HepG2 (cell line): ENCODE results near the gene ABI2. TPM values are rescaled to one million over a fixed set of nuclear protein-coding genes. Genes with fewer than 3 reads are reported as not detected.
A peak's percentile ranks its signal among the peaks of the same experiment; 100 is the strongest.

Experiments used
- CREB3 ChIP-seq: sonication (generic); formaldehyde crosslinking; IDR thresholded peaks from 2 replicates; pipeline ENCODE4 v1.5.0; 2020; ENCODE audit warnings: missing genetic modification reagents
- KDM5A ChIP-seq: fragments of 200-600 bp; sonication (generic); IDR thresholded peaks from 2 replicates; pipeline ENCODE4 v1.7.0; 2018; ENCODE audit warnings: antibody characterized with exemption, mild to moderate bottlenecking, low read length, borderline replicate concordance
- NCOA2 ChIP-seq: sonication (generic); formaldehyde crosslinking; IDR thresholded peaks from 2 replicates; pipeline ENCODE4 v1.8.0; 2022; ENCODE audit warnings: inconsistent platforms
- NFYB ChIP-seq: sonication (generic); formaldehyde crosslinking; IDR thresholded peaks from 2 replicates; pipeline ENCODE4 v1.4.0; 2020; ENCODE audit warnings: missing genetic modification reagents
- NR2F6 ChIP-seq, 2 experiments: IDR thresholded peaks; 2 replicates each; pipeline ENCODE4 v1.6.1; 2016; ENCODE audit warnings: antibody characterized with exemption in 1 of 2, mild to moderate bottlenecking in 1 of 2
- TBP ChIP-seq: sonication (generic); formaldehyde crosslinking; IDR thresholded peaks from 2 replicates; pipeline ENCODE4 v1.5.0; 2020; ENCODE audit warnings: missing genetic modification reagents
- USF2 ChIP-seq, 2 experiments: sonication (generic) in 1 of 2; formaldehyde crosslinking in 1 of 2; IDR thresholded peaks; 2 replicates each; pipeline versions ENCODE4 v1.5.1 to v1.6.1; 2011 to 2020; ENCODE audit warnings: borderline replicate concordance in 1 of 2, low read depth in 1 of 2, low read length in 1 of 2, mild to moderate bottlenecking in 1 of 2, missing genetic modification reagents in 1 of 2, moderate library complexity in 1 of 2
- ZKSCAN8 ChIP-seq: IDR thresholded peaks from 2 replicates; pipeline ENCODE4 v1.6.1; 2016; ENCODE audit warnings: borderline replicate concordance, missing genetic modification reagents, missing compliant biosample characterization
- ZMYM3 ChIP-seq: sonication (generic); formaldehyde crosslinking; IDR thresholded peaks from 2 replicates; pipeline ENCODE4 v1.5.1; 2020; ENCODE audit warnings: mild to moderate bottlenecking, missing genetic modification reagents
- ZNF124 ChIP-seq: sonication (generic); formaldehyde crosslinking; IDR thresholded peaks from 2 replicates; pipeline ENCODE4 v1.4.0; 2020; ENCODE audit warnings: missing genetic modification reagents
- ZNF282 ChIP-seq: fragments of 450-650 bp; IDR thresholded peaks from 2 replicates; pipeline ENCODE4 v1.6.1; 2018; ENCODE audit not compliant: partially characterized antibody
- ZNF30 ChIP-seq: sonication (generic); formaldehyde crosslinking; IDR thresholded peaks from 2 replicates; pipeline ENCODE4 v1.5.0; 2020; ENCODE audit warnings: mild to moderate bottlenecking, missing genetic modification reagents
- ZNF589 ChIP-seq: sonication (generic); formaldehyde crosslinking; conservative IDR thresholded peaks from 2 replicates; pipeline ENCODE4 v1.8.0; 2022; ENCODE audit warnings: mild to moderate bottlenecking, moderate library complexity, missing genetic modification reagents
- ZNF782 ChIP-seq: sonication (generic); formaldehyde crosslinking; IDR thresholded peaks from 2 replicates; pipeline ENCODE4 v1.4.0; 2020; ENCODE audit warnings: missing genetic modification reagents, mild to moderate bottlenecking, borderline replicate concordance
- polyA plus RNA-seq, 8 experiments: library from polyadenylated mRNA; depleted of rRNA in 3 of 8; stranded (reverse) in 7 of 8; unstranded in 1 of 8; fragments of >200 nt; fragmentation: Illumina TruSeq in 4 of 8; extraction: Trizol in 4 of 8; gene quantifications; 2 replicates each; pipeline versions ENCODE4 v1.2.1 to v1.2.3, GENCODE V29; 2011 to 2016; ENCODE audit warnings: low read depth in 4 of 8, missing spikeins in 1 of 8, mixed read lengths in 1 of 8; ENCODE audit not compliant: insufficient read depth in 1 of 8
- total RNA-seq, 5 experiments: library from RNA; depleted of rRNA; stranded (reverse); fragments of >200 nt; fragmentation: Illumina TruSeq; extraction: Trizol; gene quantifications; 2 replicates each; pipeline ENCODE4 v1.2.3, GENCODE V29; 2016; ENCODE audit warnings: low read depth in 1 of 5
- TF ChIP-seq, protein P1 (sequence below): IDR thresholded peaks from 2 replicates; pipeline ENCODE4 v1.6.1; 2016; ENCODE audit warnings: missing compliant biosample characterization, missing genetic modification reagents, borderline replicate concordance
- TF ChIP-seq, protein P2 (sequence below): sonication (generic); formaldehyde crosslinking; IDR thresholded peaks from 2 replicates; pipeline ENCODE4 v1.5.0; 2020; ENCODE audit warnings: mild to moderate bottlenecking, missing genetic modification reagents, borderline replicate concordance
- TF ChIP-seq, protein P3 (sequence below): sonication (generic); formaldehyde crosslinking; IDR thresholded peaks from 2 replicates; pipeline ENCODE4 v1.4.0; 2020; ENCODE audit warnings: mild to moderate bottlenecking, missing genetic modification reagents, borderline replicate concordance

Gene ABI2
- total and polyA plus RNA-seq, 2 of the 13 experiments (the other 11 are each of a cell fraction or from before 2014, with no cell fraction given) = 28.4 to 32.4 TPM

DNA sequence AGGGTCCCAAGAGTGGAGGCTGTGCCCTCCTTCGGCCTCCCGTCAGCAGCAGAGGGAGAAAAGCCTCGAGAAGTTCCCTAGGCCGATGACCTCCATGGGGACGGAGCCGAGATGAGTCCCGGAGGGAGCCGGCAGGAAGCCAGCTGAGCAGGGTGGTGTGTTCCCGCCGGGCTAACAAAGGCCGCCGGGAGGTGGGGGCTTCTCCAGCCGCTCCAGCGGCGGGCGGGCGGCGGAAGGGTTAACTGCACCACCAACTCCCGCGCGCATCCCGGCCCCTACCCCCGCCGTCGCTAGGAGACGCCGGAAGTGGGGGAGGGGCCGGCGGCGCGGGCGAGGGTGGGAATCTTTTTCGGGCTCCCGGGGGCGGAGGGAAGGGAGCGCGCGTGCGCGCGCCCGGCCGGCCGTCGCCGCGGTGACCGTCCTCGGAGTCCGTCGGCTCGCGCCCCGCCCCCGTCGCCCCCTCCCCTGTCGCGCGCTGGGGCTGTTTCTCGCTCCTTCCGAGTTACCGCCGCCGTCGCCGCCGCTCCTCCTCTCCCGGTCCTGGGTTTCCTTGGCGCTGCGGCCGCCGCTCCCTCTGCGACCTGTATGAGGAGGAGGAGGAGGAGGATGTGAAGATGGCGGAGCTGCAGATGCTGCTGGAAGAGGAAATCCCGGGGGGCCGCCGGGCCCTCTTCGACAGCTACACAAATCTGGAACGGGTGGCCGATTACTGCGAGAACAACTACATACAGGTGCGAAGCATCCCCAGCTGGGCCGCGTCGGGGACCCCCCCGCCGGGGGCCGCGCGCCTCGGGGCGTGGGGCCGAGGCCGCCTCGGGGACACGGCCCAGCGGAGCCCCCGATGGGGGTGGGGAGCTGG lies at the start of gene ABI2 (continued):
- no peak for TF ChIP-seq NR2F6 (IDR thresholded peaks at IDR 0.05)
- TF ChIP-seq NR2F6 (CRISPR knock-in tag; IDR thresholded peaks at IDR 0.05) = peak; percentile 37; the same call in 1 of the 2 replicates
- TF ChIP-seq USF2 (IDR thresholded peaks at IDR 0.05; ENCODE audit: low read depth, low read length) = no peak
- TF ChIP-seq USF2 (CRISPR knock-in tag; IDR thresholded peaks at IDR 0.05; ENCODE audit: borderline replicate concordance) = no peak; the same call in 1 of the 2 replicates
- TF ChIP-seq ZNF782 (CRISPR knock-in tag) = no peak
- peak; percentile 68; the same call in 1 of the 2 replicates for TF ChIP-seq KDM5A
- peak; percentile 39; the same call in 1 of the 2 replicates for TF ChIP-seq NCOA2 (CRISPR knock-in tag)
- TF ChIP-seq CREB3 (CRISPR knock-in tag) = no peak
- TF ChIP-seq ZKSCAN8 = no peak
- TF ChIP-seq ZNF282 = no peak
- no peak; the same call in 1 of the 2 replicates for TF ChIP-seq ZNF30 (CRISPR knock-in tag)
- peak; percentile 68 for TF ChIP-seq ZNF589 (CRISPR knock-in tag)
- no peak for TF ChIP-seq TBP
- TF ChIP-seq NFYB (CRISPR knock-in tag) = 0 out of 2 replicates have a peak, but pooled peaks have one; percentile 1
- TF ChIP-seq, protein P1, sequence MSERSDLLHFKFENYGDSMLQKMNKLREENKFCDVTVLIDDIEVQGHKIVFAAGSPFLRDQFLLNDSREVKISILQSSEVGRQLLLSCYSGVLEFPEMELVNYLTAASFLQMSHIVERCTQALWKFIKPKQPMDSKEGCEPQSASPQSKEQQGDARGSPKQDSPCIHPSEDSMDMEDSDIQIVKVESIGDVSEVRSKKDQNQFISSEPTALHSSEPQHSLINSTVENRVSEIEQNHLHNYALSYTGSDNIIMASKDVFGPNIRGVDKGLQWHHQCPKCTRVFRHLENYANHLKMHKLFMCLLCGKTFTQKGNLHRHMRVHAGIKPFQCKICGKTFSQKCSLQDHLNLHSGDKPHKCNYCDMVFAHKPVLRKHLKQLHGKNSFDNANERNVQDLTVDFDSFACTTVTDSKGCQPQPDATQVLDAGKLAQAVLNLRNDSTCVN (CRISPR knock-in tag) = no peak
- TF ChIP-seq, protein P2, sequence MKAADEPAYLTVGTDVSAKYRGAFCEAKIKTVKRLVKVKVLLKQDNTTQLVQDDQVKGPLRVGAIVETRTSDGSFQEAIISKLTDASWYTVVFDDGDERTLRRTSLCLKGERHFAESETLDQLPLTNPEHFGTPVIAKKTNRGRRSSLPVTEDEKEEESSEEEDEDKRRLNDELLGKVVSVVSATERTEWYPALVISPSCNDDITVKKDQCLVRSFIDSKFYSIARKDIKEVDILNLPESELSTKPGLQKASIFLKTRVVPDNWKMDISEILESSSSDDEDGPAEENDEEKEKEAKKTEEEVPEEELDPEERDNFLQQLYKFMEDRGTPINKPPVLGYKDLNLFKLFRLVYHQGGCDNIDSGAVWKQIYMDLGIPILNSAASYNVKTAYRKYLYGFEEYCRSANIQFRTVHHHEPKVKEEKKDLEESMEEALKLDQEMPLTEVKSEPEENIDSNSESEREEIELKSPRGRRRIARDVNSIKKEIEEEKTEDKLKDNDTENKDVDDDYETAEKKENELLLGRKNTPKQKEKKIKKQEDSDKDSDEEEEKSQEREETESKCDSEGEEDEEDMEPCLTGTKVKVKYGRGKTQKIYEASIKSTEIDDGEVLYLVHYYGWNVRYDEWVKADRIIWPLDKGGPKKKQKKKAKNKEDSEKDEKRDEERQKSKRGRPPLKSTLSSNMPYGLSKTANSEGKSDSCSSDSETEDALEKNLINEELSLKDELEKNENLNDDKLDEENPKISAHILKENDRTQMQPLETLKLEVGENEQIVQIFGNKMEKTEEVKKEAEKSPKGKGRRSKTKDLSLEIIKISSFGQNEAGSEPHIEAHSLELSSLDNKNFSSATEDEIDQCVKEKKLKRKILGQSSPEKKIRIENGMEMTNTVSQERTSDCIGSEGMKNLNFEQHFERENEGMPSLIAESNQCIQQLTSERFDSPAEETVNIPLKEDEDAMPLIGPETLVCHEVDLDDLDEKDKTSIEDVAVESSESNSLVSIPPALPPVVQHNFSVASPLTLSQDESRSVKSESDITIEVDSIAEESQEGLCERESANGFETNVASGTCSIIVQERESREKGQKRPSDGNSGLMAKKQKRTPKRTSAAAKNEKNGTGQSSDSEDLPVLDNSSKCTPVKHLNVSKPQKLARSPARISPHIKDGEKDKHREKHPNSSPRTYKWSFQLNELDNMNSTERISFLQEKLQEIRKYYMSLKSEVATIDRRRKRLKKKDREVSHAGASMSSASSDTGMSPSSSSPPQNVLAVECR (CRISPR knock-in tag) = peak; percentile 94
- TF ChIP-seq, protein P3, sequence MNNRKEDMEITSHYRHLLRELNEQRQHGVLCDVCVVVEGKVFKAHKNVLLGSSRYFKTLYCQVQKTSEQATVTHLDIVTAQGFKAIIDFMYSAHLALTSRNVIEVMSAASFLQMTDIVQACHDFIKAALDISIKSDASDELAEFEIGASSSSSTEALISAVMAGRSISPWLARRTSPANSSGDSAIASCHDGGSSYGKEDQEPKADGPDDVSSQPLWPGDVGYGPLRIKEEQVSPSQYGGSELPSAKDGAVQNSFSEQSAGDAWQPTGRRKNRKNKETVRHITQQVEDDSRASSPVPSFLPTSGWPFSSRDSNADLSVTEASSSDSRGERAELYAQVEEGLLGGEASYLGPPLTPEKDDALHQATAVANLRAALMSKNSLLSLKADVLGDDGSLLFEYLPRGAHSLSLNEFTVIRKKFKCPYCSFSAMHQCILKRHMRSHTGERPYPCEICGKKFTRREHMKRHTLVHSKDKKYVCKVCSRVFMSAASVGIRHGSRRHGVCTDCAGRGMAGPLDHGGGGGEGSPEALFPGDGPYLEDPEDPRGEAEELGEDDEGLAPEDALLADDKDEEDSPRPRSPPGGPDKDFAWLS (CRISPR knock-in tag) = no peak
- TF ChIP-seq ZMYM3 (CRISPR knock-in tag) = peak; percentile 76
- no peak for TF ChIP-seq ZNF124 (CRISPR knock-in tag)
